ENCODE measurements around the gene SYVN1. TPM values are rescaled to one million over a fixed set of nuclear protein-coding genes. Genes with fewer than 3 reads are reported as not detected.
A peak's percentile ranks its signal among the peaks of the same experiment; 100 is the strongest.

The SYVN1 gene
- total RNA-seq, 2 experiments from 2014 or later, result 20.6 to 26.8 TPM

GRCh38 chr11:65118097-65118837, 16.1 kb downstream of the SYVN1 start:
- Mint-ChIP-seq H3K4me3 (peak overlapping the region; percentile 87), H3K9me3 (no peaks in the 10 kb centered on the region), H3K27ac (peak overlapping the region; percentile 88), H3K36me3 (ENCODE audit: low read depth) (peaks cover 62% of the 10 kb centered on the region), H3K27me3 (no peaks in the 10 kb centered on the region), H3K4me1 (ENCODE audit: low read depth) (peaks cover 54% of the 10 kb centered on the region)
- ATAC-seq (no peak), DNase-seq (no peak)
- TF ChIP-seq CTCF (IDR thresholded peaks at IDR 0.05), result peak; percentile 36
- CTCF ChIA-PET, result interaction anchor here (1.0 to 3.4 kb wide), 12 partner anchors 9 to 274 kb away, joined by 3 to 18 read pairs (median 4); partner anchors contain the start of genes ARL2, CDC42BPG and SYVN1
- POLR2A ChIA-PET, result interaction anchor here (0.7 to 16.2 kb wide), 18 partner anchors 9 to 381 kb away, joined by 3 to 294 read pairs (median 5); partner anchors contain the start of genes ARL2, BATF2, CDCA5 and MALAT1
- intact Hi-C loops (cut with micrococcal nuclease), result loop anchor here (10.0 kb wide), 1 partner anchor 103 kb away; the partner anchor contains the start of gene ARL2

- POLR2A ChIA-PET, result interaction anchor here (0.8 to 16.2 kb wide), 22 partner anchors 9 to 304 kb away, joined by 3 to 294 read pairs (median 5); partner anchors contain the start of genes ARL2, BATF2, CDCA5 and POLA2
- no peaks in the 10 kb centered on the region for H3K9me3 Mint-ChIP-seq
- CTCF ChIA-PET, result interaction anchor here (0.6 to 3.4 kb wide), 22 partner anchors 8 to 269 kb away, joined by 3 to 18 read pairs (median 4); partner anchors contain the start of genes ARL2, CAPN1, CDC42EP2 and CDCA5
- H3K36me3 Mint-ChIP-seq (ENCODE audit: low read depth), result peaks cover 61% of the 10 kb centered on the region
- intact Hi-C loops (cut with micrococcal nuclease), result loop anchor here (10.0 kb wide), 1 partner anchor 103 kb away; the partner anchor contains the start of gene ARL2
- ATAC-seq (peak; percentile 75), DNase-seq (peak; percentile 100)
- peak; percentile 79 for TF ChIP-seq CTCF (IDR thresholded peaks at IDR 0.05)
- H3K27ac Mint-ChIP-seq, result peak within 1 kb of the TSS; percentile 95
- H3K27me3 Mint-ChIP-seq, result no peaks in the 10 kb centered on the region
- H3K4me1 Mint-ChIP-seq (ENCODE audit: low read depth), result peaks cover 53% of the 10 kb centered on the region
- peak within 1 kb of the TSS; percentile 87 for H3K4me3 Mint-ChIP-seq
Measured at GRCh38 chr11:65117206-65118096, 16.9 kb downstream of the SYVN1 start, which contains the start of gene ZNHIT2. Gene ZNHIT2, minus strand, starts transcription at chr11:65117701. Its CDS starts 48 bp downstream, at chr11:65117653.

GRCh38 chr11:65116370-65117205, 17.7 kb downstream of the SYVN1 start:
- intact Hi-C loops (cut with micrococcal nuclease), result loop anchor here (10.0 kb wide), 1 partner anchor 102 kb away; the partner anchor contains the start of gene ARL2
- peaks cover 54% of the 10 kb centered on the region for H3K36me3 Mint-ChIP-seq (ENCODE audit: low read depth)
- CTCF ChIA-PET, result interaction anchor here (0.7 to 3.4 kb wide), 14 partner anchors 9 to 213 kb away, joined by 3 to 18 read pairs (median 4); partner anchors contain the start of genes ARL2, CAPN1, CDC42EP2 and CDCA5
- peak overlapping the region; percentile 95 for H3K27ac Mint-ChIP-seq
- ATAC-seq (peak; percentile 21), DNase-seq (peak; percentile 82)
- H3K4me1 Mint-ChIP-seq (ENCODE audit: low read depth), result peaks cover 59% of the 10 kb centered on the region
- peak overlapping the region; percentile 87 for H3K4me3 Mint-ChIP-seq
- H3K27me3 Mint-ChIP-seq, result no peaks in the 10 kb centered on the region
- POLR2A ChIA-PET, result interaction anchor here (0.6 to 16.2 kb wide), 20 partner anchors 9 to 338 kb away, joined by 3 to 294 read pairs (median 4); partner anchors contain the start of genes ARL2, BATF2, CDCA5 and SF1
- H3K9me3 Mint-ChIP-seq, result no peaks in the 10 kb centered on the region
- TF ChIP-seq CTCF (IDR thresholded peaks at IDR 0.05), result no peak
